BE2C (cell line): ENCODE measurements around the gene GTF2IRD1.
A peak's percentile ranks its signal among the peaks of the same experiment; 100 is the strongest.
"Not testable (repeated sequence)": the region's sequence is repeated elsewhere in the genome, so short reads cannot be mapped to it uniquely, and the experiment has no call there.

ENCODE experiments used
- DNase-seq: peaks from one replicate; pipeline ENCODE4 v3.0.0-alpha.2; 2020
- H3K27me3 ChIP-seq: fragments of 250-450 bp; sonication (Bioruptor Pico); 2 replicates; pipeline ENCODE4 v1.5.1; 2020; ENCODE audit warnings: mild to moderate bottlenecking
- H3K36me3 ChIP-seq: fragments of 250-450 bp; sonication (Bioruptor Pico); 2 replicates; pipeline ENCODE4 v1.5.1; 2020; ENCODE audit warnings: mild to moderate bottlenecking
- H3K4me1 ChIP-seq: fragments of 250-450 bp; sonication (Bioruptor Pico); 2 replicates; pipeline ENCODE4 v1.5.1; 2020
- H3K4me3 ChIP-seq: 2 replicates; pipeline ENCODE4 v1.5.1; 2011; ENCODE audit warnings: low read depth, low read length
- H3K9me3 ChIP-seq: fragments of 250-450 bp; sonication (Bioruptor Pico); 2 replicates; pipeline ENCODE4 v1.5.1; 2020
- TF ChIP-seq, protein P1 (sequence below): IDR thresholded peaks from 2 replicates; pipeline ENCODE4 v1.5.1; 2012; ENCODE audit warnings: mild to moderate bottlenecking, low read depth, low read length

Gene GTF2IRD1

DNA sequence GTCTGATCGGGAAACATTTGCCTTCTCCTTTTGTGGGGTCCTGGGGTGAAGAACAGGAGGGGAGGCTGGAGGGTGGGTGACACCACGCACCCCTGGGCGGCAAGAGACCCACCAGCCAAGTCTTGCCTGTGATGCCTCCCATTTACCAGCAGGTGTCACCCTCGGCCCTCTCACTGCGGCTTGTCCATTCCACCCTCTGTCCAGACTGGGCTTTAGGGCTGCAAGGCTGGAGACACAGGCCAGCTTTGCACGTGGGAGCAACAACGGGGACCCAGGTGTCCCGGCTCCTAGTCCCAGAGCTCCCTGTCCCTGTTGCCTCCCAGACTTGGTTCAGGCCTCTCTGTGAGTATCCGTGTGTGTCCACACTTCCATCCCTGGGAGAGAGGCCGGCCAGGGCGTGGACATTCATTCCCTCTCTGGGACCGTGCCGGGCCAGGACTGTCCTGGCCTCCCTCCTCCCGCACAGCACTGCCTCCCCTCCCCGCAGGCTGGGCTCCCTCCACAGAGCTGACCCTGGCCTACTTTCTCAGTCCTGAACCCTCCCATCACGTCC lies 36.2 kb upstream of the GTF2IRD1 start:
- TF ChIP-seq, protein P1, sequence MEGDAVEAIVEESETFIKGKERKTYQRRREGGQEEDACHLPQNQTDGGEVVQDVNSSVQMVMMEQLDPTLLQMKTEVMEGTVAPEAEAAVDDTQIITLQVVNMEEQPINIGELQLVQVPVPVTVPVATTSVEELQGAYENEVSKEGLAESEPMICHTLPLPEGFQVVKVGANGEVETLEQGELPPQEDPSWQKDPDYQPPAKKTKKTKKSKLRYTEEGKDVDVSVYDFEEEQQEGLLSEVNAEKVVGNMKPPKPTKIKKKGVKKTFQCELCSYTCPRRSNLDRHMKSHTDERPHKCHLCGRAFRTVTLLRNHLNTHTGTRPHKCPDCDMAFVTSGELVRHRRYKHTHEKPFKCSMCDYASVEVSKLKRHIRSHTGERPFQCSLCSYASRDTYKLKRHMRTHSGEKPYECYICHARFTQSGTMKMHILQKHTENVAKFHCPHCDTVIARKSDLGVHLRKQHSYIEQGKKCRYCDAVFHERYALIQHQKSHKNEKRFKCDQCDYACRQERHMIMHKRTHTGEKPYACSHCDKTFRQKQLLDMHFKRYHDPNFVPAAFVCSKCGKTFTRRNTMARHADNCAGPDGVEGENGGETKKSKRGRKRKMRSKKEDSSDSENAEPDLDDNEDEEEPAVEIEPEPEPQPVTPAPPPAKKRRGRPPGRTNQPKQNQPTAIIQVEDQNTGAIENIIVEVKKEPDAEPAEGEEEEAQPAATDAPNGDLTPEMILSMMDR: peak; percentile 99
- Histone ChIP-seq H3K36me3 (no peaks in the 10 kb centered on the region), H3K4me1 (no peaks in the 10 kb centered on the region), H3K4me3 (no peak overlapping the region), H3K9me3 (no peaks in the 10 kb centered on the region), H3K27me3 (no peaks in the 10 kb centered on the region)
- peak; percentile 77 for DNase-seq

DNA sequence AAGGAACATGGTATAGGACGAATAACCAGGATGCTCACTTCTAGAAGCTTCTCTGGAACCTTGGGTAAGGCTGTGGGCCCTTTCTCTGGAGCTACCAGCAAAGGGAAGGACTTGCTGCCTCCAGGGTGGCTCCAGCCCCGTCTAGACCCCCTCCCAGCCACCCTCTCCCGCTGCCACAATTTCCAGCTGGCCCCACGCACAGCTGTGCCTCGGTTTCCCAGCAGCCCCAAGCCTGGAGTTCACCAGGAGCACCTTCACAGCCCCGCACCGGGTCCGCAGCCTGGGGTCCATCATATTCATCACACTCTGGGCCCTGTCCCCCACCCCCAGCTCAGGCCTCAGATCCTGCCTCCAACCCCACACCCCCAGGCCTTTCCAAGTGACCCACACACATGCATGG lies 35.6 kb upstream of the GTF2IRD1 start:
- Histone ChIP-seq H3K36me3 (no peaks in the 10 kb centered on the region), H3K9me3 (no peaks in the 10 kb centered on the region), H3K4me3 (no peak overlapping the region), H3K27me3 (no peaks in the 10 kb centered on the region), H3K4me1 (no peaks in the 10 kb centered on the region)
- TF ChIP-seq, protein P1: no peak
- no peak for DNase-seq

DNA sequence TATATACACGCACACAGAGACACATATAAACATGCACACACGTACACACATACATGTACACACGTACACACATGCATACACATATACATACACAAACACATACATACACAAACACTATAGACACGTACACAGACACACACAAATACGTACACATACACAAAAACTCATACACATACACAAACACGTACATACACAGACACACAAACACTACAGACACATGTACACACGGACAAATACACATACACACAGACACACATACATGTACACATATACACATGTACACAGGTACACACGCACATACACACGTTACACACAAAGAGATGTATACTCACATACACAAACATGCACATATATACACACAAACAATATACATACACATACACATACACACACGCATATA lies 35.2 kb upstream of the GTF2IRD1 start:
- no peaks in the 10 kb centered on the region for H3K9me3 ChIP-seq
- H3K36me3 ChIP-seq: no peaks in the 10 kb centered on the region
- no peaks in the 10 kb centered on the region for H3K27me3 ChIP-seq
- no peak overlapping the region for H3K4me3 ChIP-seq
- DNase-seq: no peak
- TF ChIP-seq, protein P1: no peak
- H3K4me1 ChIP-seq: no peaks in the 10 kb centered on the region

DNA sequence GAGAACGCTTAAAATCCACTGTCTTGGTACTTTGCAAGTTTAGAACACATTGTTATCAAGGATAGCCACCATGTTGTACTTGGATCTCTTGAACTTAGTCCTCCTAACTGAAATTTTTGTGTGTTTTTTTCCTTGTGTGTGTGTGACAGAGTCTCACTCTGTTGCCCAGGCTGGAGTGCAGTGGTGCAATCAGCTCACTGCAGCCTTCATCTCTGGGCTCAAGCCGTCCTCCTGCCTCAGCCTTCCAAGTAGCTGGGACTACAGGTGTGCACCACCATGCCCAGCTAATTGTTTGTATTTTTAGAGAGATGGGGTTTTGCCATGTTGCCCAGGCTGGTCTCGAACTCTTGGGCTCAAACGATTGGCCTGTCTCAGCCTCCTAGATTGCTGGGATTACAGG lies 34.5 kb upstream of the GTF2IRD1 start:
- not testable (repeated sequence) for H3K4me3 ChIP-seq, H3K4me1 ChIP-seq, H3K9me3 ChIP-seq, DNase-seq, H3K36me3 ChIP-seq, H3K27me3 ChIP-seq

DNA sequence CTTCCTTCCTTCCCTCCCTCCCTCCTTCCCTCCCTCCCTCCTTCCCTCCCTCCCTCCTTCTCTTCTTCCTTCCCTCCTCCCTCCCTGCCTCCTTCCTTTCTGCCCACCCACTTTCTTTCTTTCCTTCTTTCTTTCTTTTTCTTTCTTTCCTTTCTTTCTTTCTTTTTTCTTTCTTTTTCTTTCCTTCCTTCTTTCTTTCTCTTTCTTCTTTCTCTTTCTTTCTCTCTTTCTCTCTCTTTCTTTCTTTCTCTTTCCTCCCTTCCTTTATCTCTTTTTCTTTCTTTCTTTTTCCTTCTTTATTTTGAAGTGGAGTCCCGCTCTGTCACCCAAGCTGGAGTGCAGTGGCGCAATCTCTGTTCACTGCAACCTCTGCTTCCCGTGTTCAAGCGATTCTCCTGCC lies 33.7 kb upstream of the GTF2IRD1 start:
- TF ChIP-seq, protein P1: no peak

DNA sequence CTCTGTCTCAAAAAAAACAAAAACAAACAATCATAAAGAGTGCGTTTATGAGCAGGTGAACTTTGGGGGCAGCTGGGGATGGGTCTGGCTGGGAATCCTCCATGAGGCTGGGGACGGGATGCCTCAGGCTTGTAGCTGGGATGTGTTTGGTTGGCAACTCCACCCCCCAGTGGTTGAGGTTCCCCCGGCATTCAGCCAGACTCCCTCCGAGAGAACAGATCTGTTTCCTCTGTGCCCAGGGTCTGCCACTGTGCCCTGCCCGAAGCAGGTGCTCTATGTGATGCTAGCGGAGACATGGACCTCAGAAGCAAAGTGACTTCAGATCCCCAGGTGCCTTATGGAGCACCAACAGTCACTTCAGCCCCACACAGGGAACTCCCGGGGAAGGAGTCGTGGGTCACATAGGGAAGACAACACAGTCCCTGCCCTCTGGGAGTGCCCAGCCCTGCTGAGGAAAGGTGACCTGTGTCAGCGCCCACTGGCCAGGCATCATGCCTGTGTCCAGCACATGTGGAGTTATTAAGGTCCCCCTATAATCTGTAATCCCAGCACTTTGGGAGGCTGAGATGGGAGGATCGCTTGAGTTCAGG lies 29.3 kb upstream of the GTF2IRD1 start:
- H3K36me3 ChIP-seq: no peaks in the 10 kb centered on the region
- no peak for DNase-seq
- no peaks in the 10 kb centered on the region for H3K27me3 ChIP-seq
- no peaks in the 10 kb centered on the region for H3K4me1 ChIP-seq
- no peaks in the 10 kb centered on the region for H3K9me3 ChIP-seq
- H3K4me3 ChIP-seq: no peak overlapping the region
- TF ChIP-seq, protein P1: no peak

More for the DNA sequence above, 33.7 kb upstream of the GTF2IRD1 start:
- Histone ChIP-seq H3K27me3 (no peaks in the 10 kb centered on the region), H3K36me3 (no peaks in the 10 kb centered on the region), H3K9me3 (no peaks in the 10 kb centered on the region), H3K4me1 (no peaks in the 10 kb centered on the region), H3K4me3 (no peak overlapping the region)
- no peak for DNase-seq
